Measurements from ENCODE around the gene PSENEN.

PSENEN gene

DNA sequence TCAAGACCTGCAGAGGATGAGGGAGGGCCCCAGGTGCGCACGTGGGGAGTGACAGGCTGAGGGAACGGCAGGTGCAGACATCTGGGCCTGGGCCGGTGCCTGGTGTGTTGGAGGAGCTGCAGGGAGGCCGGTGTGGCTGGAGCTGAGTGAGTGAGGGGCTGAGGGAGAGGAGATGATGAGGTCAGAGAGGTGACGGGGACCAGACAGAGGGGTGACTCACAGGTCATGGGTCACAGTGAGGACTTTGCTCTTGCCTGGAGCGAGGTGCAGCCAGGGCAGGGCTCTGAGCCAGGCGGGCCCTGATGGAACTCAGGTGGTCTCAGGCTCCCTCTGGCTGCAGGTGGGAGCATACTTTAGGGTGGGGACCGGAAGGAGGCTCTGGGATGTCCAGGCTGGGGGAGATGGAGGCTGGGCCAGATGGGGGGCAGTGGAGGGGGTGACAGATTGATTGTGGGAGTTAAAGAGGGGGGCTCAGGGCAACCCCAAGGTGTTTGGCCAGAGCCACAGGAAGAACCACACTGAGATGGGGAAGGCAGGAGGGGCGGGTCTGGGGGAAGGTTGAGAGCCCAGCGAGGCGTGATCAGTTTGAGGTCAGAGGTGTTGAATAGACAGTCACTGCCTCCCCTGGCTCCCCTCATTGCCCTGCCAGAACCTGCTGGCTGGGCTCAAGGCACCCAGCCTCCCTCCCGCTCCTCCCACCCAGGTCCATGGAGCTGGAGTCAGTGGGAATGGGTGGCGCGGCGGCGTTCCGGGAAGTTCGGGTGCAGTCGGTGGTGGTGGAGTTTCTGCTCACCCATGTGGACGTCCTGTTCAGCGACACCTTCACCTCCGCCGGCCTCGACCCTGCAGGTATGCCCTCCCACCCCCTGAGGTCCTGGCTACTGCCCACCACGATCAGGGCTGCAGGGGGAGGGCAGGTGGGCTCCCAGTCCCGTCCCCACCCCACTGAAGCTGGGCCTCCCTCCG lies 38.3 kb downstream of the PSENEN start:
- ChIA-PET POLR2A (interaction anchor here (0.6 kb wide), 1 partner anchor 170 kb away, joined by 7 read pairs; no protein-coding TSS in a partner anchor), CTCF (no interaction called here)
- no peak for DNase-seq (ENCODE audit: extremely low spot score)
- TF ChIP-seq, protein P1, sequence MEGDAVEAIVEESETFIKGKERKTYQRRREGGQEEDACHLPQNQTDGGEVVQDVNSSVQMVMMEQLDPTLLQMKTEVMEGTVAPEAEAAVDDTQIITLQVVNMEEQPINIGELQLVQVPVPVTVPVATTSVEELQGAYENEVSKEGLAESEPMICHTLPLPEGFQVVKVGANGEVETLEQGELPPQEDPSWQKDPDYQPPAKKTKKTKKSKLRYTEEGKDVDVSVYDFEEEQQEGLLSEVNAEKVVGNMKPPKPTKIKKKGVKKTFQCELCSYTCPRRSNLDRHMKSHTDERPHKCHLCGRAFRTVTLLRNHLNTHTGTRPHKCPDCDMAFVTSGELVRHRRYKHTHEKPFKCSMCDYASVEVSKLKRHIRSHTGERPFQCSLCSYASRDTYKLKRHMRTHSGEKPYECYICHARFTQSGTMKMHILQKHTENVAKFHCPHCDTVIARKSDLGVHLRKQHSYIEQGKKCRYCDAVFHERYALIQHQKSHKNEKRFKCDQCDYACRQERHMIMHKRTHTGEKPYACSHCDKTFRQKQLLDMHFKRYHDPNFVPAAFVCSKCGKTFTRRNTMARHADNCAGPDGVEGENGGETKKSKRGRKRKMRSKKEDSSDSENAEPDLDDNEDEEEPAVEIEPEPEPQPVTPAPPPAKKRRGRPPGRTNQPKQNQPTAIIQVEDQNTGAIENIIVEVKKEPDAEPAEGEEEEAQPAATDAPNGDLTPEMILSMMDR (IDR thresholded peaks at IDR 0.05; ENCODE audit: control extremely low read depth, extremely low read depth, low read depth, missing control alignments): no peak

DNA sequence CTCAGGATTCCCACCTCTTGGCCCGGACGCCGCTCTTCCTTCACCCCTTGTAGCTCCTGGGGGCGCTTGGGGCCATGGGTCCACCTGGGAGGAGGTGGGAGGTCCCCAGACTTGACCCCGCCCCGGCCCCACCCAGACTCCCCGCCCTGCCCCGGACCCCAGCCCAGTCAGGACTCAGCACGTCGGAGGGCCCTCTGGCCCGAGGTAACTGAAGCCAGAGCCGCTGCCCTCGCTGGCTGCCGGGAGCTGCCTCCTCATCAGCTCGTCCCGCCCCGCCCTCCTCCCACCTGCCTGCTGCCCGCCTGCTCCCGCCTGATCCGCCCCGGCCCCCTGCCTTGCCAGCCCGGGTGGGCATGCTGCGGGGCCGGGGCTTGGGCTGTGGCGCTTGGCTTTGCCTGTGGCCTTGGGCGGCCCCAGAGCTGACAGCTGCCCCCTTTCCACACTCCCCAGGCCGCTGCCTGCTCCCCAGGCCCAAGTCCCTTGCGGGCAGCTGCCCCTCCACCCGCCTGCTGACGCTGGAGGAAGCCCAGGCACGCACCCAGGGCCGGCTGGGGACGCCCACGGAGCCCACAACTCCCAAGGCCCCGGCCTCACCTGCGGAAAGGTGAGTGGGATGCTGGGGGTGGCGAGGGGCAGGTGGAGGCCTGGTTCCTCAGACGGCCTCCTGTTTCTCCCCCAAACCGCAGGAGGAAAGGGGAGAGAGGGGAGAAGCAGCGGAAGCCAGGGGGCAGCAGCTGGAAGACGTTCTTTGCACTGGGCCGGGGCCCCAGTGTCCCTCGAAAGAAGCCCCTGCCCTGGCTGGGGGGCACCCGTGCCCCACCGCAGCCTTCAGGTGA lies 39.3 kb downstream of the PSENEN start:
- ChIA-PET CTCF (no interaction called here), POLR2A (interaction anchor here (0.6 kb wide), 1 partner anchor 169 kb away, joined by 7 read pairs; no protein-coding TSS in a partner anchor)
- TF ChIP-seq, protein P1 (IDR thresholded peaks at IDR 0.05; ENCODE audit: control extremely low read depth, extremely low read depth, low read depth, missing control alignments): no peak
- DNase-seq (ENCODE audit: extremely low spot score): no peak

DNA sequence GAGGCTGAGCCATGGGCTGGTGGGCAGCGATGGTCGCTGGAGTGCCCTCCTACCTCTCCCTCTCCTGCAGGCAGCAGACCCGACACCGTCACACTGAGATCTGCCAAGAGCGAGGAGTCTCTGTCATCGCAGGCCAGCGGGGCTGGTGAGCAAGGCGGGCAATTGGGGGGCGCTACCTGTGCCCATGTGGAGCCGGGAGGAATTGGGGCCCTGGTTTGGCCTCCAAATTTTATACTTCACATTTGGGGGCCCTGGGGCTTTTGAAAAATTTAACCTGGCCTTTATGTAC lies 39.8 kb downstream of the PSENEN start:
- DNase-seq (ENCODE audit: extremely low spot score): no peak
- TF ChIP-seq, protein P1 (IDR thresholded peaks at IDR 0.05; ENCODE audit: control extremely low read depth, extremely low read depth, low read depth, missing control alignments): no peak
- POLR2A ChIA-PET: no interaction called here
- CTCF ChIA-PET: no interaction called here

DNA sequence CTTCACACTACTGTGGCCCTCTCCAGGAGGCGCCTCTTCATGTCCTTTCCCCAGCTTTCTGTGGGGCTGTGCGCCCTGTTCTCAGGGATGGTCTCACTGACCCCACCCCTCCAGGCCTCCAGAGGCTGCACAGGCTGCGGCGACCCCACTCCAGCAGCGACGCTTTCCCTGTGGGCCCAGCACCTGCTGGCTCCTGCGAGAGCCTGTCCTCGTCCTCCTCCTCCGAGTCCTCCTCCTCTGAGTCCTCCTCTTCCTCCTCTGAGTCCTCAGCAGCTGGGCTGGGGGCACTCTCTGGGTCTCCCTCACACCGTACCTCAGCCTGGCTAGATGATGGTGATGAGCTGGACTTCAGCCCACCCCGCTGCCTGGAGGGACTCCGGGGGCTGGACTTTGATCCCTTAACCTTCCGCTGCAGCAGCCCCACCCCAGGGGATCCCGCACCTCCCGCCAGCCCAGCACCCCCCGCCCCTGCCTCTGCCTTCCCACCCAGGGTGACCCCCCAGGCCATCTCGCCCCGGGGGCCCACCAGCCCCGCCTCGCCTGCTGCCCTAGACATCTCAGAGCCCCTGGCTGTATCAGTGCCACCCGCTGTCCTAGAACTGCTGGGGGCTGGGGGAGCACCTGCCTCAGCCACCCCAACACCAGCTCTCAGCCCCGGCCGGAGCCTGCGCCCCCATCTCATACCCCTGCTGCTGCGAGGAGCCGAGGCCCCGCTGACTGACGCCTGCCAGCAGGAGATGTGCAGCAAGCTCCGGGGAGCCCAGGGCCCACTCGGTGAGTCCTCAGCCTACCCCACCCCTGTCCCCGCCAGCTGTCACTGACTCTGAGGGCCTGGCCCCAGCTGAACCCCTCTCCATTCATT lies 41.1 kb downstream of the PSENEN start:
- ChIA-PET POLR2A (no interaction called here), CTCF (no interaction called here)
- TF ChIP-seq, protein P1 (IDR thresholded peaks at IDR 0.05; ENCODE audit: control extremely low read depth, extremely low read depth, low read depth, missing control alignments): no peak
- DNase-seq (ENCODE audit: extremely low spot score): no peak

DNA sequence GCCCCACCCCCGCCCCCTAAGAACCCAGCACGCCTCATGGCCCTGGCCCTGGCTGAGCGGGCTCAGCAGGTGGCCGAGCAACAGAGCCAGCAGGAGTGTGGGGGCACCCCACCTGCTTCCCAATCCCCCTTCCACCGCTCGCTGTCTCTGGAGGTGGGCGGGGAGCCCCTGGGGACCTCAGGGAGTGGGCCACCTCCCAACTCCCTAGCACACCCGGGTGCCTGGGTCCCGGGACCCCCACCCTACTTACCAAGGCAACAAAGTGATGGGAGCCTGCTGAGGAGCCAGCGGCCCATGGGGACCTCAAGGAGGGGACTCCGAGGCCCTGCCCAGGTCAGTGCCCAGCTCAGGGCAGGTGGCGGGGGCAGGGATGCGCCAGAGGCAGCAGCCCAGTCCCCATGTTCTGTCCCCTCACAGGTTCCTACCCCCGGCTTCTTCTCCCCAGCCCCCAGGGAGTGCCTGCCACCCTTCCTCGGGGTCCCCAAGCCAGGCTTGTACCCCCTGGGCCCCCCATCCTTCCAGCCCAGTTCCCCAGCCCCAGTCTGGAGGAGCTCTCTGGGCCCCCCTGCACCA lies 41.9 kb downstream of the PSENEN start:
- ChIA-PET POLR2A (no interaction called here), CTCF (no interaction called here)
- DNase-seq (ENCODE audit: extremely low spot score): no peak
- TF ChIP-seq, protein P1 (IDR thresholded peaks at IDR 0.05; ENCODE audit: control extremely low read depth, extremely low read depth, low read depth, missing control alignments): no peak
